Measurements from ENCODE around the gene ASIC3. TPM values are rescaled to one million over a fixed set of nuclear protein-coding genes. Genes with fewer than 3 reads are reported as not detected.

Gene ASIC3
- total RNA-seq, 2 donors from 2014 or later: 4.0 to 4.2 TPM

GRCh38 chr7:151088856-151089699, 40.7 kb downstream of the ASIC3 start:
- DNase-seq (peak; percentile 85), ATAC-seq (peak; percentile 13 to 46)
- intact Hi-C loops (cut with DNase I): no loop called here

- intact Hi-C loops (cut with DNase I): no loop called here
- ATAC-seq: no peak
- DNase-seq: no peak
These were observed 41.8 kb downstream of the ASIC3 start for GRCh38 chr7:151089893-151090730.

GRCh38 chr7:151091003-151091402, 42.7 kb downstream of the ASIC3 start:
- intact Hi-C loops (cut with DNase I): no loop called here
- ATAC-seq: no peak
- no peak for DNase-seq

GRCh38 chr7:151091431-151091830, 43.1 kb downstream of the ASIC3 start:
- DNase-seq: no peak
- intact Hi-C loops (cut with DNase I): no loop called here
- no peak for ATAC-seq

- ATAC-seq: no peak
- intact Hi-C loops (cut with DNase I): no loop called here
- no peak for DNase-seq
These were observed 43.7 kb downstream of the ASIC3 start for GRCh38 chr7:151091988-151092387.

- ATAC-seq (no peak), DNase-seq (no peak)
- intact Hi-C loops (cut with DNase I): no loop called here
These were observed 45.4 kb downstream of the ASIC3 start for GRCh38 chr7:151093748-151094147.

GRCh38 chr7:151094675-151095074, 46.3 kb downstream of the ASIC3 start:
- no peak for DNase-seq
- intact Hi-C loops (cut with DNase I): no loop called here
- ATAC-seq: no peak

- no peak for DNase-seq
These were observed 46.9 kb downstream of the ASIC3 start for GRCh38 chr7:151095123-151095797.

GRCh38 chr7:151095828-151096475, 47.6 kb downstream of the ASIC3 start:
- ATAC-seq (no peak), DNase-seq (no peak)
- intact Hi-C loops (cut with DNase I): no loop called here

More at GRCh38 chr7:151095123-151095797, 46.9 kb downstream of the ASIC3 start:
- intact Hi-C loops (cut with DNase I): no loop called here
- no peak for ATAC-seq

- DNase-seq (no peak), ATAC-seq (peak in 1 of 2 donors; percentile 25)
- intact Hi-C loops (cut with DNase I): no loop called here
These were observed 51.3 kb downstream of the ASIC3 start for GRCh38 chr7:151099486-151100211.

- intact Hi-C loops (cut with DNase I): no loop called here
- DNase-seq: no peak
- ATAC-seq: peak in 1 of 2 donors; percentile 9
These were observed 52.6 kb downstream of the ASIC3 start for GRCh38 chr7:151100921-151101320.

- ATAC-seq (peak in 1 of 2 donors; percentile 10), DNase-seq (no peak)
- intact Hi-C loops (cut with DNase I): no loop called here
These were observed 53.5 kb downstream of the ASIC3 start for GRCh38 chr7:151101621-151102396.

Other genes starting within 250 kb of the ASIC3 start
- 100 to 1,000 TPM; 125 to 241 TPM for gene TMEM176B, start 248.2 kb upstream of the ASIC3 start, total RNA-seq
- 100 to 1,000 TPM in 1 of 2 donors, 10 to 100 TPM in 1; 92.1 to 110 TPM for gene TMEM176A, start 247.8 kb upstream of the ASIC3 start, total RNA-seq
- under 1 TPM; 0.21 to 0.37 TPM for gene AOC1, start 196.0 kb upstream of the ASIC3 start, total RNA-seq
- gene KCNH2, start 70.2 kb upstream of the ASIC3 start, total RNA-seq: 10 to 100 TPM; 59.1 to 82.1 TPM
- 10 to 100 TPM; 13.1 to 63.9 TPM for gene NOS3, start 57.5 kb upstream of the ASIC3 start, total RNA-seq
- under 1 TPM; 0.13 to 0.32 TPM for gene ATG9B, start 24.0 kb upstream of the ASIC3 start, total RNA-seq
- gene ABCB8, start 20.1 kb upstream of the ASIC3 start, total RNA-seq: 10 to 100 TPM; 20.1 to 21.6 TPM
- gene CDK5, start 9.4 kb downstream of the ASIC3 start, total RNA-seq: 1 to 10 TPM; 5.1 to 7.8 TPM
- gene SLC4A2, start 11.1 kb downstream of the ASIC3 start, total RNA-seq: 100 to 1,000 TPM in 1 of 2 donors, 10 to 100 TPM in 1; 71.6 to 107 TPM
- 10 to 100 TPM; 62.9 to 73.2 TPM for gene FASTK, start 32.3 kb downstream of the ASIC3 start, total RNA-seq
- gene TMUB1, start 35.0 kb downstream of the ASIC3 start, total RNA-seq: 10 to 100 TPM; 36.3 to 37.9 TPM
- gene AGAP3, start 37.9 kb downstream of the ASIC3 start, total RNA-seq: 10 to 100 TPM; 53.0 to 61.5 TPM
- under 1 TPM in 1 of 2 donors, not detected in 1; 0.56 TPM for gene GBX1, start 119.2 kb downstream of the ASIC3 start, total RNA-seq
- 10 to 100 TPM in 1 of 2 donors, 1 to 10 TPM in 1; 8.2 to 12.8 TPM for gene ASB10, start 138.7 kb downstream of the ASIC3 start, total RNA-seq
- not detected for gene H2BK1, start 162.0 kb downstream of the ASIC3 start, total RNA-seq
- 10 to 100 TPM; 21.4 to 33.6 TPM for gene ABCF2, start 178.7 kb downstream of the ASIC3 start, total RNA-seq
- gene CHPF2, start 184.0 kb downstream of the ASIC3 start, total RNA-seq: 10 to 100 TPM; 15.0 to 34.5 TPM
- 100 to 1,000 TPM in 1 of 2 donors, 10 to 100 TPM in 1; 95.5 to 107 TPM for gene SMARCD3, start 200.2 kb downstream of the ASIC3 start, total RNA-seq